H1 (cell line): ENCODE results near the gene MRM3. TPM values are rescaled to one million over a fixed set of nuclear protein-coding genes. Genes with fewer than 3 reads are reported as not detected.

Experiments used
- CTCF ChIA-PET: fragments of 300-600 bp; sonication (Branson Sonifier 250); formaldehyde crosslinking; loops from one replicate; lab custom pipeline; 2021; ENCODE audit not compliant: partially characterized antibody; lab: Charles Lee
- POLR2A ChIA-PET: fragments of 300-600 bp; sonication (Branson Sonifier 250); formaldehyde crosslinking; loops from one replicate; lab custom pipeline; 2021; ENCODE audit warnings: inconsistent platforms; ENCODE audit not compliant: partially characterized antibody; lab: Charles Lee
- DNase-seq, 2 experiments: peaks; one replicate each; pipeline versions ENCODE4 v3.0.0 to v3.0.0-alpha.2; 2010 to 2022; ENCODE audit warnings: low spot score in 2 of 2, low read depth in 1 of 2, mixed read lengths in 1 of 2
- FAIRE-seq: peaks from 2 replicates; lab custom pipeline; 2011; peaks lifted over from hg19 to GRCh38; lab: Jason Lieb, UNC
- H2AFZ ChIP-seq: 2 replicates; pipeline ENCODE4 v1.8.1; 2012; ENCODE audit warnings: low read length, inconsistent platforms
- H2AK5ac ChIP-seq: 2 replicates; pipeline ENCODE4 v1.6.1; 2013; ENCODE audit warnings: low read depth, low read length
- H2BK120ac ChIP-seq: replicated peaks from 2 replicates; pipeline ENCODE3; 2013; ENCODE audit warnings: low read depth, low read length, inconsistent platforms
- H2BK12ac ChIP-seq: 2 replicates; pipeline ENCODE4 v1.6.1; 2013; ENCODE audit warnings: low read depth, low read length
- H2BK15ac ChIP-seq: 2 replicates; pipeline ENCODE4 v1.6.1; 2013; ENCODE audit warnings: low read length
- H2BK20ac ChIP-seq: 2 replicates; pipeline ENCODE4 v1.6.1; 2013; ENCODE audit warnings: low read length
- H2BK5ac ChIP-seq: 2 replicates; pipeline ENCODE4 v1.6.1; 2013; ENCODE audit warnings: low read depth, low read length
- H3K14ac ChIP-seq: 2 replicates; pipeline ENCODE4 v1.6.1; 2013; ENCODE audit warnings: inconsistent platforms; ENCODE audit not compliant: insufficient read length
- H3K18ac ChIP-seq: 2 replicates; pipeline ENCODE4 v1.6.1; 2013; ENCODE audit warnings: low read length; ENCODE audit errors: extremely low read depth
- H3K23ac ChIP-seq: 2 replicates; pipeline ENCODE4 v1.6.1; 2013; ENCODE audit warnings: inconsistent platforms; ENCODE audit not compliant: insufficient read length
- H3K23me2 ChIP-seq: 2 replicates; pipeline ENCODE4 v1.6.1; 2013; ENCODE audit warnings: low read depth, low read length
- H3K27ac ChIP-seq: 2 replicates; pipeline ENCODE4 v1.6.1; 2011; ENCODE audit warnings: low read depth, low read length, inconsistent platforms
- H3K27me3 ChIP-seq, 4 experiments: replicated peaks in 1 of 4; 1 replicate in 1 of 4; 2 replicates in 3 of 4; pipeline versions ENCODE4 v1.6.1 to v1.8.1; 2011 to 2013; ENCODE audit warnings: low read length in 3 of 4, mild to moderate bottlenecking in 3 of 4, inconsistent platforms in 2 of 4, mixed read lengths in 2 of 4, moderate library complexity in 1 of 4; ENCODE audit not compliant: control insufficient read depth in 3 of 4, insufficient read depth in 3 of 4; ENCODE audit errors: extremely low read depth in 1 of 4
- H3K36me3 ChIP-seq, 4 experiments: 2 replicates each; pipeline versions ENCODE4 v1.6.1 to v1.8.1; 2011 to 2013; ENCODE audit warnings: mild to moderate bottlenecking in 4 of 4, low read length in 3 of 4, moderate library complexity in 2 of 4, control low read depth in 1 of 4, inconsistent platforms in 1 of 4; ENCODE audit not compliant: insufficient read depth in 4 of 4, control insufficient read depth in 2 of 4
- H3K4ac ChIP-seq: replicated peaks from 2 replicates; pipeline ENCODE3; 2013; ENCODE audit warnings: low read length, low read depth, mixed read lengths, inconsistent platforms; ENCODE audit not compliant: insufficient read length
- H3K4me1 ChIP-seq, 4 experiments: replicated peaks in 1 of 4; 1 replicate in 1 of 4; 2 replicates in 3 of 4; pipeline versions ENCODE4 v1.6.1 to v1.8.1; 2011 to 2013; ENCODE audit warnings: low read length in 3 of 4, inconsistent platforms in 2 of 4, mixed read lengths in 1 of 4; ENCODE audit not compliant: insufficient read depth in 4 of 4, control insufficient read depth in 3 of 4
- H3K4me2 ChIP-seq, 2 experiments: 2 replicates each; pipeline versions ENCODE4 v1.6.1 to v1.8.1; 2011 to 2013; ENCODE audit warnings: low read depth in 2 of 2, low read length in 2 of 2, control low read depth in 1 of 2, inconsistent platforms in 1 of 2, mild to moderate bottlenecking in 1 of 2; ENCODE audit not compliant: insufficient read depth in 1 of 2
- H3K4me3 ChIP-seq, 4 experiments: fragments of 200-600, 300-600 bp in 1 of 4; sonication (generic), shearing (Covaris generic), sonication (Bioruptor Twin) in 1 of 4; 2 replicates each; pipeline versions ENCODE4 v1.5.1 to v1.8.1; 2011 to 2016; ENCODE audit warnings: low read length in 4 of 4, low read depth in 3 of 4, control low read depth in 2 of 4, inconsistent platforms in 2 of 4, mild to moderate bottlenecking in 2 of 4, mixed read lengths in 1 of 4, moderate library complexity in 1 of 4; ENCODE audit not compliant: insufficient read depth in 2 of 4; ENCODE audit errors: extremely low read depth in 1 of 4
- H3K56ac ChIP-seq: replicated peaks from 2 replicates; pipeline ENCODE3; 2013; ENCODE audit warnings: low read depth, mild to moderate bottlenecking, mixed read lengths, low read length, inconsistent platforms; ENCODE audit not compliant: insufficient read length
- H3K79me1 ChIP-seq: 2 replicates; pipeline ENCODE4 v1.6.1; 2013; ENCODE audit warnings: low read depth, low read length, control low read depth
- H3K79me2 ChIP-seq, 2 experiments: 2 replicates each; pipeline versions ENCODE4 v1.6.1 to v1.8.1; 2012 to 2013; ENCODE audit warnings: low read length in 2 of 2, mild to moderate bottlenecking in 2 of 2, inconsistent platforms in 1 of 2; ENCODE audit not compliant: insufficient read depth in 2 of 2, control insufficient read depth in 1 of 2
- H3K9ac ChIP-seq, 4 experiments: replicated peaks in 1 of 4; 1 replicate in 1 of 4; 2 replicates in 3 of 4; pipeline versions ENCODE4 v1.6.1 to v1.8.1; 2011 to 2013; ENCODE audit warnings: low read depth in 3 of 4, low read length in 3 of 4, control low read depth in 2 of 4, mild to moderate bottlenecking in 2 of 4, moderate library complexity in 2 of 4, inconsistent platforms in 1 of 4; ENCODE audit errors: extremely low read depth in 1 of 4
- H3K9me3 ChIP-seq, 2 experiments: 2 replicates each; pipeline versions ENCODE4 v1.6.1 to v1.8.1; 2012 to 2013; ENCODE audit warnings: mild to moderate bottlenecking in 2 of 2, moderate library complexity in 2 of 2, control low read depth in 1 of 2, inconsistent platforms in 1 of 2, low read depth in 1 of 2, low read length in 1 of 2, mixed read lengths in 1 of 2; ENCODE audit not compliant: insufficient read depth in 2 of 2
- H4K20me1 ChIP-seq, 2 experiments: replicated peaks in 1 of 2; 2 replicates each; pipeline versions ENCODE3 to v1.8.1; 2011 to 2013; ENCODE audit warnings: inconsistent platforms in 2 of 2, low read length in 2 of 2, mild to moderate bottlenecking in 1 of 2; ENCODE audit not compliant: insufficient read depth in 2 of 2, control insufficient read depth in 1 of 2
- H4K5ac ChIP-seq: 2 replicates; pipeline ENCODE4 v1.6.1; 2013; ENCODE audit warnings: low read length, low read depth, mixed read lengths, inconsistent platforms; ENCODE audit not compliant: insufficient read length
- H4K8ac ChIP-seq: 2 replicates; pipeline ENCODE4 v1.8.0; 2013; ENCODE audit warnings: mild to moderate bottlenecking, moderate library complexity, low read length, inconsistent platforms; ENCODE audit not compliant: insufficient read depth; ENCODE audit errors: extremely low read depth
- H4K91ac ChIP-seq: replicated peaks from 2 replicates; pipeline ENCODE3; 2013; ENCODE audit warnings: low read length, mixed read lengths, inconsistent platforms; ENCODE audit not compliant: insufficient read length
- ATF2 ChIP-seq: IDR thresholded peaks from 2 replicates; pipeline ENCODE4 v1.6.1; 2012; ENCODE audit warnings: low read length, inconsistent platforms
- CEBPB ChIP-seq: IDR thresholded peaks from 2 replicates; pipeline ENCODE4 v1.6.1; 2012; ENCODE audit warnings: low read depth, low read length
- CHD2 ChIP-seq: IDR thresholded peaks from 2 replicates; pipeline ENCODE4 v1.6.1; 2012; ENCODE audit warnings: low read length, improper control_type of control experiment
- E2F6 ChIP-seq: IDR thresholded peaks from 2 replicates; pipeline ENCODE4 v1.6.1; 2012; ENCODE audit warnings: inconsistent platforms
- SIN3A ChIP-seq, 2 experiments: IDR thresholded peaks in 1 of 2; conservative IDR thresholded peaks in 1 of 2; 2 replicates each; pipeline ENCODE4 v1.6.1; 2011 to 2012; ENCODE audit warnings: low read length in 2 of 2, improper control_type of control experiment in 1 of 2, low read depth in 1 of 2, mild to moderate bottlenecking in 1 of 2
- WGBS, 2 experiments: shearing (Covaris generic) in 1 of 2; methylation state at CpG; one replicate each; pipeline versions ENCODE4 v1.1.6 to v1.1.7; 2013 to 2015; ENCODE audit warnings: low lambda C conversion rate in 2 of 2, mixed read lengths in 2 of 2, inconsistent platforms in 1 of 2, low coverage in 1 of 2, missing lambda C conversion rate in 1 of 2; ENCODE audit not compliant: insufficient replicate concordance in 2 of 2, insufficient coverage in 1 of 2, insufficient read length in 1 of 2; ENCODE audit errors: extremely low coverage in 1 of 2, missing lambda C conversion rate in 1 of 2; 5-methylcytosine and 5-hydroxymethylcytosine counted together
- polyA plus RNA-seq, 7 experiments: library from polyadenylated mRNA; depleted of rRNA in 3 of 7; stranded (reverse) in 5 of 7; unstranded in 2 of 7; fragments of >200 nt in 5 of 7; fragments of 200-250 nt in 2 of 7; gene quantifications; 1 replicate in 5 of 7; 2 replicates in 1 of 7; 4 replicates in 1 of 7; pipeline versions ENCODE4 v1.2.1 to v1.2.3, GENCODE V29; 2011 to 2013; ENCODE audit warnings: missing spikeins in 2 of 7, mixed read lengths in 2 of 7
- total RNA-seq: library from RNA; stranded (reverse); fragmentation: NEBNext Ultra II Directional; extraction: Animal tissue kit (Norgen Biotek cat#: 25700); gene quantifications from 2 replicates; pipeline ENCODE4 v1.2.1, GENCODE V29; 2021
- TF ChIP-seq, protein P1 (sequence below): IDR thresholded peaks from 2 replicates; pipeline ENCODE4 v1.6.1; 2011; ENCODE audit warnings: low read length, improper control_type of control experiment

MRM3 gene
- total and polyA plus RNA-seq, 2 of the 8 experiments (the other 6 are each of a cell fraction or from before 2014, with no cell fraction given), result 10.1 to 20.8 TPM

- CTCF ChIA-PET, result interaction anchor here (1.4 kb wide), 1 partner anchor 16 kb away, joined by 5 read pairs; no protein-coding TSS in a partner anchor
- Histone ChIP-seq H3K4me1 (no peaks in the 10 kb centered on the region), H3K27ac (no peak overlapping the region), H3K9me3 (no peaks in the 10 kb centered on the region), H4K20me1 (peaks cover 0 to 12% of the 10 kb centered on the region in 2 experiments), H3K9ac (no peak overlapping the region), H2BK20ac (no peak overlapping the region), H4K5ac (no peak overlapping the region), H3K14ac (no peak overlapping the region), H2AFZ (no peak overlapping the region), H3K23me2 (peaks cover 5% of the 10 kb centered on the region; the same call in 1 of the 2 replicates), H2BK12ac (no peak overlapping the region), H3K18ac (no peak overlapping the region; the same call in 1 of the 2 replicates), H2BK15ac (no peak overlapping the region), H2BK120ac (no peak overlapping the region), H2AK5ac (no peak overlapping the region), H3K4me2 (no peak overlapping the region), H2BK5ac (no peak overlapping the region), H3K36me3 (peaks cover 2 to 26% (median 15%) of the 10 kb centered on the region in 4 experiments; a peak in 5 of 8 replicates), H3K56ac (no peak overlapping the region), H3K4me3 (no peak overlapping the region), H3K4ac (no peak overlapping the region), H3K79me1 (peaks cover 11% of the 10 kb centered on the region), H4K8ac (no peak overlapping the region), H3K79me2 (peaks cover 0 to 5% of the 10 kb centered on the region in 2 experiments; a peak in 1 of 4 replicates), H4K91ac (no peak overlapping the region), H3K23ac (no peak overlapping the region), H3K27me3 (no peaks in the 10 kb centered on the region)
- no peak for FAIRE-seq
- TF ChIP-seq SIN3A (conservative IDR thresholded peaks at IDR 0.05 in 1 of 2, IDR thresholded peaks at IDR 0.05 in 1 of 2; ENCODE audit: low read depth in 1 of 2, low read length in 2 of 2) (no peak), CHD2 (no peak), E2F6 (no peak), CEBPB (no peak), ATF2 (no peak)
- TF ChIP-seq, protein P1, sequence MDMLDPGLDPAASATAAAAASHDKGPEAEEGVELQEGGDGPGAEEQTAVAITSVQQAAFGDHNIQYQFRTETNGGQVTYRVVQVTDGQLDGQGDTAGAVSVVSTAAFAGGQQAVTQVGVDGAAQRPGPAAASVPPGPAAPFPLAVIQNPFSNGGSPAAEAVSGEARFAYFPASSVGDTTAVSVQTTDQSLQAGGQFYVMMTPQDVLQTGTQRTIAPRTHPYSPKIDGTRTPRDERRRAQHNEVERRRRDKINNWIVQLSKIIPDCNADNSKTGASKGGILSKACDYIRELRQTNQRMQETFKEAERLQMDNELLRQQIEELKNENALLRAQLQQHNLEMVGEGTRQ, result no peak
- 89% methylated on average over 26 of the region's 29 CpGs; no CpG with 5 or more reads in 1 of the 2 experiments for WGBS, 2 experiments
- POLR2A ChIA-PET, result interaction anchor here (1.4 kb wide), 1 partner anchor 168 kb away, joined by 3 read pairs; the partner anchor contains the start of gene NXN
- DNase-seq, result no peak
Measured at GRCh38 chr17:811051-811784, 29.1 kb downstream of the MRM3 start.
